ENCODE measurements around the gene XPNPEP3. TPM values are rescaled to one million over a fixed set of nuclear protein-coding genes. Genes with fewer than 3 reads are reported as not detected.
"Not testable (repeated sequence)": the region's sequence is repeated elsewhere in the genome, so short reads cannot be mapped to it uniquely, and the experiment has no call there.

Gene XPNPEP3
- total and polyA plus RNA-seq, 8 donors, result 3.0 to 12.5 (median 5.2) TPM

DNA sequence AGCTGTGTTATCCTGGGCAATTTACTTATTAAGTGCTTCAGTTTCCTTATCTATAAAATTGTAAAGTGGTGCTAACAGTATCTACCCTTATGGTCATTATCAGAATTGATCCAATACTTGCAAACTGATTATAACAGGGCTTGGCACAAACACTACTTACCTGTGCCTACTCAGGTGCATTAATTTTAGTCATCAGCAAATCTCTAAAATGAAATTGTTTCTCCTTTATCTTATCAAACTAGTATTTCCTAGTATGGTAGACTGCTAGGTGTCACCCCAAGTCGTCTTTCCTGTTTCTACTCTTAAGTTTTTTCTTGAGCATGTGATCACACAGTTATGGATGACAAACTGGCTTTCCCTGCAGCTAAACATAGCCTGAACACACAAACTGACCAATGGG is 33.5 kb upstream of the XPNPEP3 start:
- H3K36me3 ChIP-seq, result peaks cover 20 to 59% (median 50%) of the 10 kb centered on the region in 4 donors
- H3K9me3 ChIP-seq, result no peaks in the 10 kb centered on the region
- H3K4me1 ChIP-seq, result peaks cover 2 to 34% (median 13%) of the 10 kb centered on the region in 4 donors
- intact Hi-C loops (cut with DNase I; ENCODE audit: low total_unique reads), result no loop called here
- peak overlapping the region in 1 of 5 donors; percentile 38 for H3K27ac ChIP-seq
- no peak for TF ChIP-seq POLR2A (IDR thresholded peaks at IDR 0.05)
- no peak for TF ChIP-seq EP300 (IDR thresholded peaks at IDR 0.05)
- peak in 1 of 3 donors; percentile 35 for TF ChIP-seq POLR2AphosphoS5 (IDR thresholded peaks at IDR 0.05)
- H3K4me3 ChIP-seq, result no peak overlapping the region
- no peaks in the 10 kb centered on the region for H3K27me3 ChIP-seq
- DNase-seq, result peak in 1 of 2 donors; percentile 32
- 22 to 51% (median 43%) methylated on average over 1 of the region's 1 CpG for WGBS, 5 donors

DNA sequence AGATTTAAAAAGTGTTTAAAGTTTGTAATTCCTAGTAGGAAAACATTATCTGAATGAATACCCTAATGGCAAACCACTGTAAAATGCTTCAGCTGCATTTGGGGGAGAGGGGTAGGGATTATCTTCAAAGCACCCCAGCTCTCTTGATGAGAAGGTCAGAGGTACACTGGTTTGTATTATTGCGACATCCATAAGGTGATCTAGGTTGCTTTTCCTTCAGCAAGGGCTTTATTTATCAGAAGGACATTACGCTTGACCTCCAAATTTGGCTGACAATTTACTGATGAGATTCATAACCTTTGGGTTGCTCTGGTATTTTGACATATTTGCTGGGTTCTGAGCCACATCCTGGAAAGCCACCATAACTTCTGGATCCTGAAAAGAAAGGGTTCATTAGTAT is 30.7 kb upstream of the XPNPEP3 start:
- H3K4me3 ChIP-seq; DNase-seq; intact Hi-C loops (cut with DNase I; ENCODE audit: low total_unique reads); H3K27ac ChIP-seq; H3K9me3 ChIP-seq; H3K27me3 ChIP-seq: not testable (repeated sequence)
- H3K4me1 ChIP-seq, result peaks cover 0 to 17% (median 3%) of the 10 kb centered on the region in 4 donors
- WGBS, 5 donors, result 81 to 100% (median 94%) methylated on average over 1 to 2 of the region's 2 CpGs
- H3K36me3 ChIP-seq, result peaks cover 39 to 87% (median 78%) of the 10 kb centered on the region in 4 donors

DNA sequence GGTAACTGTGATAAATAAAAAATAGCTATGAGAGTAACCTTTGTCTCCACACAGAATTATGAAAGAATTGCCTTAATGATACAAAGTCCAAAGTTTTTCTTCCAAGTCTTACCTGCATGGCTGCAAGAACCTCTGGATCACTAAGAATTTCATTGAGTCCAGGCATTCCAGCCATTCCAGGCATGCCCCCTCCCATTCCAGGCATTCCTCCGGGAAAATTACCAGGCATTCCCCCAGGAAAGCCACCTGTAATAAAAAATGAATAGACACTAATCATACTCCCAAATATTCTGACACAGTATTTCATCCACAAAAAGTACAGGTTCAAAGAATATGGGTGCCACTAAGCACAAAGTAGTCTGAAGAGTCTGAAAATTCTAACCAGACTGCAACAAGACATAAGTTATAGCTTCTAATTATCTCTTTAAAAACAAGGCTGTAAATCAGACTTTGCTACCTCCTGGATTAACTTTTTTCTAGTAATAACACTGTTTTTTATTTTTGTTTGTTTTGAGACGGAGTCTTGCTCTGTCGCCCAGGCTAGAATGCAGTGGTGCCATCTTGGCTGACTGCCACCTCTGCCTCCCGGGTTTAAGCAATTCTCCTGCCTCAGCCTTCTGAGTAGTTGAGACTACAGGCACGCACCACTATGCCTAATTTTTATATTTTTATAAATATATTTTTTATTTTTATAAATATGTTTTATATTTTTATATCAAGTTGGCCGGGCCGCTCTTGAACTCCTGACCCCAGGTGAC is 29.8 kb upstream of the XPNPEP3 start:
- H3K36me3 ChIP-seq, result peaks cover 44 to 96% (median 87%) of the 10 kb centered on the region in 4 donors
- H3K4me3 ChIP-seq, result no peak overlapping the region
- 79 to 84% (median 81%) methylated on average over 7 of the region's 7 CpGs for WGBS, 5 donors
- TF ChIP-seq POLR2AphosphoS5 (IDR thresholded peaks at IDR 0.05) (no peak), POLR2A (IDR thresholded peaks at IDR 0.05) (no peak), EP300 (IDR thresholded peaks at IDR 0.05) (no peak)
- TF ChIP-seq, protein P1, sequence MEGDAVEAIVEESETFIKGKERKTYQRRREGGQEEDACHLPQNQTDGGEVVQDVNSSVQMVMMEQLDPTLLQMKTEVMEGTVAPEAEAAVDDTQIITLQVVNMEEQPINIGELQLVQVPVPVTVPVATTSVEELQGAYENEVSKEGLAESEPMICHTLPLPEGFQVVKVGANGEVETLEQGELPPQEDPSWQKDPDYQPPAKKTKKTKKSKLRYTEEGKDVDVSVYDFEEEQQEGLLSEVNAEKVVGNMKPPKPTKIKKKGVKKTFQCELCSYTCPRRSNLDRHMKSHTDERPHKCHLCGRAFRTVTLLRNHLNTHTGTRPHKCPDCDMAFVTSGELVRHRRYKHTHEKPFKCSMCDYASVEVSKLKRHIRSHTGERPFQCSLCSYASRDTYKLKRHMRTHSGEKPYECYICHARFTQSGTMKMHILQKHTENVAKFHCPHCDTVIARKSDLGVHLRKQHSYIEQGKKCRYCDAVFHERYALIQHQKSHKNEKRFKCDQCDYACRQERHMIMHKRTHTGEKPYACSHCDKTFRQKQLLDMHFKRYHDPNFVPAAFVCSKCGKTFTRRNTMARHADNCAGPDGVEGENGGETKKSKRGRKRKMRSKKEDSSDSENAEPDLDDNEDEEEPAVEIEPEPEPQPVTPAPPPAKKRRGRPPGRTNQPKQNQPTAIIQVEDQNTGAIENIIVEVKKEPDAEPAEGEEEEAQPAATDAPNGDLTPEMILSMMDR (IDR thresholded peaks at IDR 0.05), result no peak
- no peak overlapping the region for H3K27ac ChIP-seq
- H3K27me3 ChIP-seq, result no peaks in the 10 kb centered on the region
- intact Hi-C loops (cut with DNase I; ENCODE audit: low total_unique reads), result no loop called here
- no peaks in the 10 kb centered on the region for H3K9me3 ChIP-seq
- peaks cover 0 to 21% (median 6%) of the 10 kb centered on the region in 4 donors for H3K4me1 ChIP-seq
- DNase-seq, result no peak

DNA sequence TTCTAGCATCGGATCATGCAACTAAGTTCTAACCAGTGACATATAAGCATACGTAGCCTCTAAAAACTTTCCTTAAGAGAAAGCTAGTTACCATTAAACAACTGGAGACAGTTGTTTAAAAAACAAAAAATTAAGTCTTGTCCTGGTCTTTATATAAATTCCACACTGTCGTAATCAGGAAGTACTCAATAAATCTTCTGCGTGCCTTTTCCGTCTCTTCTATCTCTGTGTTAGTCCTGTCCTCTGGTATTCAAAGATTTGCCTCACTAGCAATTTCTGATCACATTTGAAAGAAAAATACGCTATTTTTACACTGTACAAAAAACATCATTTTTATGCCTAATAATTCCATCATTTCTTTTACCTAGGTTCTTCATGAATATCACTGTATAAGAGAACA is 27.8 kb upstream of the XPNPEP3 start:
- intact Hi-C loops (cut with DNase I; ENCODE audit: low total_unique reads), result no loop called here
- Histone ChIP-seq H3K27ac (no peak overlapping the region), H3K27me3 (no peaks in the 10 kb centered on the region), H3K4me3 (no peak overlapping the region), H3K9me3 (no peaks in the 10 kb centered on the region), H3K4me1 (peaks cover 0 to 17% (median 6%) of the 10 kb centered on the region in 4 donors), H3K36me3 (peaks cover 48 to 100% (median 96%) of the 10 kb centered on the region in 4 donors)
- TF ChIP-seq POLR2A (IDR thresholded peaks at IDR 0.05) (no peak), POLR2AphosphoS5 (IDR thresholded peaks at IDR 0.05) (no peak), EP300 (IDR thresholded peaks at IDR 0.05) (no peak)
- TF ChIP-seq, protein P1 (IDR thresholded peaks at IDR 0.05), result no peak
- DNase-seq, result no peak
- WGBS, 5 donors, result 80 to 87% (median 85%) methylated on average over 6 of the region's 6 CpGs

DNA sequence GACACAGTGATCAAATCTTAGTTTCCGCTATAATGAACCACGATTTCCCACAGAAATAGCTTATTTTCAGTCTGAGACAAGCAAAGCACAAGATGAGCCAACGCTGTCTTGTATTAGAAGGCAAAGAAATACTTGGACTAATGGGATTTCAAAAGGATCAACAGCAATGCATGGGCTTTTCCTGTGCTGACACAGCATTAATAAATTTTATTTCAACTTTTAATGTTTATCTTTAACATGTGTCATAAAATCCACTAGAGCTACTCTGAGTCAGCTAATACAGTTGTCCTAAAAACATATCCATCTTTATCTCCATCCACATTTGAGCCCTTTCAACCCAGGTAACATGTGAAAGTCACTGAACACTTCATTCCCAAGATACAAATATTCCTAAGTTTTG is 22.3 kb upstream of the XPNPEP3 start:
- Histone ChIP-seq H3K9me3 (no peaks in the 10 kb centered on the region), H3K27ac (no peak overlapping the region), H3K4me3 (no peak overlapping the region), H3K27me3 (no peaks in the 10 kb centered on the region), H3K4me1 (peaks cover 0 to 22% (median 5%) of the 10 kb centered on the region in 4 donors), H3K36me3 (peaks cover 46 to 100% (median 98%) of the 10 kb centered on the region in 4 donors)
- 92 to 94% (median 93%) methylated on average over 3 of the region's 3 CpGs for WGBS, 5 donors
- intact Hi-C loops (cut with DNase I; ENCODE audit: low total_unique reads), result no loop called here
- TF ChIP-seq, protein P1 (IDR thresholded peaks at IDR 0.05), result no peak
- TF ChIP-seq POLR2AphosphoS5 (IDR thresholded peaks at IDR 0.05), result no peak
- DNase-seq, result no peak
